HCT116 (cell line): ENCODE results near the gene EVX1.

Experiments
- ATF3 ChIP-seq: IDR thresholded peaks from 2 replicates; pipeline ENCODE4 v1.6.1; 2012
- EZH2phosphoT487 ChIP-seq: fragments of 200-600 bp; IDR thresholded peaks from 2 replicates; pipeline ENCODE4 v1.6.1; 2018; ENCODE audit warnings: antibody characterized with exemption, borderline replicate concordance
- POLR2A ChIP-seq: IDR thresholded peaks from 2 replicates; pipeline ENCODE4 v1.7.0; 2011; ENCODE audit warnings: borderline replicate concordance; ENCODE audit not compliant: insufficient read depth, insufficient read length; ENCODE audit errors: extremely low read depth
- POLR2AphosphoS5 ChIP-seq: IDR thresholded peaks from 2 replicates; pipeline ENCODE4 v1.6.1; 2011; ENCODE audit warnings: mild to moderate bottlenecking, low read depth, low read length, moderate library complexity
- RAD21 ChIP-seq: IDR thresholded peaks from 2 replicates; pipeline ENCODE4 v1.6.1; 2012; ENCODE audit warnings: low read depth, mild to moderate bottlenecking
- SIN3A ChIP-seq: IDR thresholded peaks from 2 replicates; pipeline ENCODE4 v1.6.1; 2012; ENCODE audit warnings: low read depth
- SP1 ChIP-seq: IDR thresholded peaks from 2 replicates; pipeline ENCODE4 v1.6.1; 2012; ENCODE audit warnings: low read depth
- SRF ChIP-seq: IDR thresholded peaks from 2 replicates; pipeline ENCODE4 v1.6.1; 2012; ENCODE audit warnings: low read depth
- TCF7L2 ChIP-seq: IDR thresholded peaks from 2 replicates; pipeline ENCODE4 v1.7.0; 2011; ENCODE audit warnings: borderline replicate concordance, inconsistent platforms; ENCODE audit not compliant: insufficient read depth, insufficient read length; ENCODE audit errors: extremely low read depth
- ZFX ChIP-seq: fragments of 450-650 bp; IDR thresholded peaks from 2 replicates; pipeline ENCODE4 v1.6.1; 2017
- ZNF274 ChIP-seq: fragments of 200-500 bp; sonication (Bioruptor generic); IDR thresholded peaks from 2 replicates; pipeline ENCODE4 v1.6.1; 2014; ENCODE audit warnings: mild to moderate bottlenecking, low read depth, low read length, inconsistent platforms
- TF ChIP-seq, protein P1 (sequence below), 3 experiments: fragments of 200-600 bp in 1 of 3; sonication (generic) in 1 of 3; IDR thresholded peaks in 2 of 3; conservative IDR thresholded peaks in 1 of 3; 2 replicates each; pipeline ENCODE4 v1.5.1; 2012 to 2017; ENCODE audit warnings: low read depth in 2 of 3, low read length in 2 of 3, antibody characterized with exemption in 1 of 3, borderline replicate concordance in 1 of 3, control low read depth in 1 of 3, mild to moderate bottlenecking in 1 of 3, mixed read lengths in 1 of 3, mixed run types in 1 of 3, moderate library complexity in 1 of 3; ENCODE audit not compliant: insufficient read depth in 1 of 3
- TF ChIP-seq, protein P2 (sequence below): IDR thresholded peaks from 2 replicates; pipeline ENCODE4 v1.6.1; 2012; ENCODE audit warnings: low read depth

DNA sequence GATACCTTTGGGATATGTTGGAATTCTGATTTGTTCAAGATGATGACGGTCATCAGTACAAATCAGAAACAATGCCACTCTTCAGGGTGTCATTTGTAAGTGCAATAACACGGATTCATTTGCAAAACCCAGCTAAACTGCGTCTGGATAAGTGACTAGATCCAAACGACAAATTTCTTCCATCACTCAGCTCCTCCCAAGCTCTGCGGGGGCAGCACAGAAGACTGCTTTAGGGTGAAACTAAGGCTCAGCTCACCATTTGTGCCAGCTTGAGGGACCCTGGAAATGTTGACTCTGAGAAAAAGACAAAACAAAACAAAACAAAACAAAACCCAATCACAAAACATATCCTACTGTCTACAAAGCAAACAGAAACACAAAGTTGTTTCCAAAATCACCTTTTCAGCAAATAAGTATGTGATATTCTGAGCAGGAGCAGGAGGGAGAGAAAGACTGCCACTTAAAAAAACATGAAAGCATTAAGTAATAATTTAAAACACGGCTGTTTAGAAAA is 8.0 kb downstream of the EVX1 start:
- TF ChIP-seq, protein P1, sequence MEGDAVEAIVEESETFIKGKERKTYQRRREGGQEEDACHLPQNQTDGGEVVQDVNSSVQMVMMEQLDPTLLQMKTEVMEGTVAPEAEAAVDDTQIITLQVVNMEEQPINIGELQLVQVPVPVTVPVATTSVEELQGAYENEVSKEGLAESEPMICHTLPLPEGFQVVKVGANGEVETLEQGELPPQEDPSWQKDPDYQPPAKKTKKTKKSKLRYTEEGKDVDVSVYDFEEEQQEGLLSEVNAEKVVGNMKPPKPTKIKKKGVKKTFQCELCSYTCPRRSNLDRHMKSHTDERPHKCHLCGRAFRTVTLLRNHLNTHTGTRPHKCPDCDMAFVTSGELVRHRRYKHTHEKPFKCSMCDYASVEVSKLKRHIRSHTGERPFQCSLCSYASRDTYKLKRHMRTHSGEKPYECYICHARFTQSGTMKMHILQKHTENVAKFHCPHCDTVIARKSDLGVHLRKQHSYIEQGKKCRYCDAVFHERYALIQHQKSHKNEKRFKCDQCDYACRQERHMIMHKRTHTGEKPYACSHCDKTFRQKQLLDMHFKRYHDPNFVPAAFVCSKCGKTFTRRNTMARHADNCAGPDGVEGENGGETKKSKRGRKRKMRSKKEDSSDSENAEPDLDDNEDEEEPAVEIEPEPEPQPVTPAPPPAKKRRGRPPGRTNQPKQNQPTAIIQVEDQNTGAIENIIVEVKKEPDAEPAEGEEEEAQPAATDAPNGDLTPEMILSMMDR (IDR thresholded peaks at IDR 0.05 in 2 of 3, conservative IDR thresholded peaks at IDR 0.05 in 1 of 3; ENCODE audit: borderline replicate concordance in 1 of 3, insufficient read depth in 1 of 3, low read depth in 2 of 3, low read length in 2 of 3) = no peak
- TF ChIP-seq POLR2AphosphoS5 = no peak
- TF ChIP-seq ATF3 = no peak
- no peak for TF ChIP-seq EZH2phosphoT487
- no peak for TF ChIP-seq ZNF274
- TF ChIP-seq SIN3A = no peak
- no peak for TF ChIP-seq ZFX
- no peak for TF ChIP-seq SP1
- TF ChIP-seq, protein P2, sequence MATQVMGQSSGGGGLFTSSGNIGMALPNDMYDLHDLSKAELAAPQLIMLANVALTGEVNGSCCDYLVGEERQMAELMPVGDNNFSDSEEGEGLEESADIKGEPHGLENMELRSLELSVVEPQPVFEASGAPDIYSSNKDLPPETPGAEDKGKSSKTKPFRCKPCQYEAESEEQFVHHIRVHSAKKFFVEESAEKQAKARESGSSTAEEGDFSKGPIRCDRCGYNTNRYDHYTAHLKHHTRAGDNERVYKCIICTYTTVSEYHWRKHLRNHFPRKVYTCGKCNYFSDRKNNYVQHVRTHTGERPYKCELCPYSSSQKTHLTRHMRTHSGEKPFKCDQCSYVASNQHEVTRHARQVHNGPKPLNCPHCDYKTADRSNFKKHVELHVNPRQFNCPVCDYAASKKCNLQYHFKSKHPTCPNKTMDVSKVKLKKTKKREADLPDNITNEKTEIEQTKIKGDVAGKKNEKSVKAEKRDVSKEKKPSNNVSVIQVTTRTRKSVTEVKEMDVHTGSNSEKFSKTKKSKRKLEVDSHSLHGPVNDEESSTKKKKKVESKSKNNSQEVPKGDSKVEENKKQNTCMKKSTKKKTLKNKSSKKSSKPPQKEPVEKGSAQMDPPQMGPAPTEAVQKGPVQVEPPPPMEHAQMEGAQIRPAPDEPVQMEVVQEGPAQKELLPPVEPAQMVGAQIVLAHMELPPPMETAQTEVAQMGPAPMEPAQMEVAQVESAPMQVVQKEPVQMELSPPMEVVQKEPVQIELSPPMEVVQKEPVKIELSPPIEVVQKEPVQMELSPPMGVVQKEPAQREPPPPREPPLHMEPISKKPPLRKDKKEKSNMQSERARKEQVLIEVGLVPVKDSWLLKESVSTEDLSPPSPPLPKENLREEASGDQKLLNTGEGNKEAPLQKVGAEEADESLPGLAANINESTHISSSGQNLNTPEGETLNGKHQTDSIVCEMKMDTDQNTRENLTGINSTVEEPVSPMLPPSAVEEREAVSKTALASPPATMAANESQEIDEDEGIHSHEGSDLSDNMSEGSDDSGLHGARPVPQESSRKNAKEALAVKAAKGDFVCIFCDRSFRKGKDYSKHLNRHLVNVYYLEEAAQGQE = no peak
- no peak for TF ChIP-seq POLR2A
- no peak for TF ChIP-seq RAD21
- no peak for TF ChIP-seq TCF7L2
- no peak for TF ChIP-seq SRF
